ENCODE data around the gene UST. TPM values are rescaled to one million over a fixed set of nuclear protein-coding genes. Genes with fewer than 3 reads are reported as not detected.
"Not testable (repeated sequence)": the region's sequence is repeated elsewhere in the genome, so short reads cannot be mapped to it uniquely, and the experiment has no call there.

The UST gene
- total RNA-seq, 2 experiments from 2014 or later = 0.29 to 0.50 TPM

DNA sequence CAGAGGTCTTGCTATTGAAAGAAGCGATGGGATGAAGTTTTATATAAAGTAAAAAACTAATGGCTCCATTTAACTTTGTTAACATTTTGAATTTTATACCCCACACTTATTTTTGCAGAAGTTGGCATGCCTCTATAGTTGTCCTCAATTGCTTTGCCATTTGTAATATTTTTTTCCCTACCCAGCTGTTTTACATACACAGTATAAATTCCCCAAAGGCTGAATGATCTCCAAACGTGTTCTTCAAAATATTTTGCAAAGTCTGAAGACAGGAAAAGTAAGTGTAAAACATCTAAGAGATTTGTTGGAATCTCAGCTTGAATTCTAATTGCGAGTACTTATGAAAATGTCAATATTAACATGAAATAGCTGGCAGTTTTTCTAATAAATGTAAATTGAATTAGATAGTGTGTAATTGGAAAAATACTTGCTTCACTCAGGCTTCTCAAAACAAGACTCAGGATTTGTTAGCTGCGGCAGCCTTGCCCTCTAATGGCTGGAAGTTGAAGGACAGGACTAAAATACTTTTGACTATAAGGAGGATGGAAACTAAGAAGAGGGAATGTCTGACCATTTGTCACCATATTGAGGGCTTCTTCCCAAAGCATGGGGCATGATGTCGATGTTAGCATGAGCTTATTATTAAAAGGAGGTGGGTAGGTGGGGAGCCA, 226.8 kb downstream of the UST start:
- no peak for DNase-seq
- H3K27me3 Mint-ChIP-seq = peaks cover 29% of the 10 kb centered on the region
- no peak overlapping the region for H3K4me3 Mint-ChIP-seq
- POLR2A ChIA-PET = no interaction called here
- H3K36me3 Mint-ChIP-seq (ENCODE audit: low read depth) = no peaks in the 10 kb centered on the region
- no peak overlapping the region for H3K27ac Mint-ChIP-seq
- no peaks in the 10 kb centered on the region for H3K4me1 Mint-ChIP-seq
- CTCF ChIA-PET = no interaction called here
- no peaks in the 10 kb centered on the region for H3K9me3 Mint-ChIP-seq

DNA sequence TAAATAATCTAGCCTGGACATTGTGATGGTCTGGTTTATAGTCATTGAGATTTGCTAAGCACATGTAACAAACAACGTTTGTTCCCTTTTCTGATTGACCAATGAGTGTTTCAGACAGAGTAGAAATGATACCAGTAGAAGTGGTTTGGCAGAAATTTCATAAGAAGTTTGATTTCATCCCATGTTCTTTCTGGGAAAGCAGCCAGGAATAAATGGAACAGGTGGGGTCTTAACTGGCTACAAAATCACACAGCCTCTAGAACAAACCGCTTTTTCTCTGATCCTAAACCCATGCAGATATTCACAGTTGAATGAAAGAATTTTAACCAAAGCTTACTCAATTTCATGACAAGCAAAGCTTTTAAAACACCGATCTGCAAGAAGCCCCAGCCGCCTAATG, 227.5 kb downstream of the UST start:
- H3K27me3 Mint-ChIP-seq = peaks cover 29% of the 10 kb centered on the region
- H3K4me1 Mint-ChIP-seq = no peaks in the 10 kb centered on the region
- H3K27ac Mint-ChIP-seq = no peak overlapping the region
- DNase-seq = no peak
- ChIA-PET POLR2A (no interaction called here), CTCF (no interaction called here)
- H3K4me3 Mint-ChIP-seq = no peak overlapping the region
- no peaks in the 10 kb centered on the region for H3K9me3 Mint-ChIP-seq
- H3K36me3 Mint-ChIP-seq (ENCODE audit: low read depth) = no peaks in the 10 kb centered on the region

DNA sequence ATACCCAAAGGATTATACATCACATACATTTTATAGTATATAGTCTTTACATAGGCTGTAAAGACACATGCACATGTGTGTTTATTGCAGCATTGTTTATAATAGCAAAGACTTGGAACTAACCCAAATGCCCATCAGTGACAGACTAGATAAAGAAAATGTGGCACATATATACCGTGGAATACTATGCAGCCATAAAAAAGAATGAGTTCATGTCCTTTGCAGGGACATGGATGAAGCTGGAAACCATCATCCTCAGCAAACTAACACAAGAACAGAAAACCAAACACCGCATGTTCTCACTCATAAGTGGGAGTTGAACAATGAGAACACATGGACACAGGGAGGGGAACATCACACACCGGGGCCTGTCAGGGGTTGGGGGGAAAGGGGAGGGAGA, 231.5 kb downstream of the UST start:
- DNase-seq; H3K27ac Mint-ChIP-seq; H3K36me3 Mint-ChIP-seq (ENCODE audit: low read depth); H3K4me1 Mint-ChIP-seq; CTCF ChIA-PET; POLR2A ChIA-PET; H3K9me3 Mint-ChIP-seq; H3K4me3 Mint-ChIP-seq: not testable (repeated sequence)
- peaks cover 21% of the 10 kb centered on the region for H3K27me3 Mint-ChIP-seq

DNA sequence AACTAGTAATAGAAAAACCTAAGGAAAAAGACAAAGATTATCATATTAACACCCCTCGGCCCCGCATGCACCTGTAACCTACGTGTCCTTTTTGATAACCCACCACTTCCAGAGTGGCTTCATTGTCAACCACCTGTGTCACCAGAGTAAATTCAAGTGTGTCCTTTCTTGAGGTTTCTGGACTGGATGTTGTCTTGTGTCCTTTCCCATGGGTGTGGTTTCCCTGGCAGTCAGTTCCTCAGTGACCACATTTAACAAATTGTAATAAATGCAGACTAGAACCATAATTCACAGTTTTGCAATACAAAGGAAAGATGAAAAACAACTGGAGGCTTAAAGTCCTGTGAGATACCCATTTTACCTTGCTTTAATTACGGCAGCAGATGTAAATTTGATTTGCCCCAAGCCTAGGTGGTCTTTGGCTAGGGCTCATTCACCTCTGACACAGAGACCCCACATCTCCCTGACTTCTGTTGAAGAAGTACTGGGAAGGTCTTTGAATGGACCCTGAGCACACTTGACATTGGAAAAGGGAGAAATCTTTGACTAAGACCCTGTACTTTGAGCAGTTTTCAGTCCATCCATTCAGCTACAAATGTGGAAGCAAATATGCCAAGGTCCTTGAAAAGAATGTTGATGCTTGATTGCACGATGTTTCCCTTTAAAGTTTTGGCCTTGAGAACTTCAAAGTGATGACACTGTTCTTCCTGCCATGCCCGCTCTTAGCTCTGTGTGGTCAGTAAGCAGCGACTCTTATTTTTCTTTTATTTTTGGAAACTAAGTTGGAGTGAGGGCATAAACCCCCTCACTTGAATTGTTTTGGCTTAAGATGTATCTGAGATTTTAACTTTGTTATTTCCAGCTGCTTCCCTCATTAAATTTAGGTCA, 232.4 kb downstream of the UST start:
- Mint-ChIP-seq H3K4me3 (no peak overlapping the region), H3K9me3 (no peaks in the 10 kb centered on the region), H3K27ac (no peak overlapping the region), H3K4me1 (no peaks in the 10 kb centered on the region), H3K27me3 (peaks cover 15% of the 10 kb centered on the region), H3K36me3 (ENCODE audit: low read depth) (no peaks in the 10 kb centered on the region)
- POLR2A ChIA-PET = no interaction called here
- DNase-seq = no peak
- CTCF ChIA-PET = no interaction called here

DNA sequence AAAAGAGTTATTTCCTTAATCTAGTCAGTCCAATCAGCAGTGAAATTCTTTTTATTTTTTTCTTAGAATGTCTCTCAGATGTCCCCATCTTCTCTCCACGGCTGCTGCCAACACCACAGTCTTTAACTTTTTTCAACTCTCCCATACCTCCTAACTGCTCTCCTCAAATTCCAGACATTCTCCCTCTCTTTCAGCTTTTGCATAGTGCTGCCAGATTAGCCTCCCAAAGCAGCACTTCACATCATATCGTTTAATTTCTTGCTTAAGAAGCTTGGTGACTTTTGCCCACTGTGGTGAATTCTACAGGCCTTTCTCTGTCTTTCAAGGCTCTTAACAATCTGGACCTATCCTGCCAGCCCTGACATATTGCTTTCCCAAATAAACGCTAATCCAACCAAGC, 233.4 kb downstream of the UST start:
- Mint-ChIP-seq H3K9me3 (no peaks in the 10 kb centered on the region), H3K27ac (no peak overlapping the region), H3K27me3 (peaks cover 18% of the 10 kb centered on the region), H3K36me3 (ENCODE audit: low read depth) (no peaks in the 10 kb centered on the region), H3K4me1 (no peaks in the 10 kb centered on the region), H3K4me3 (no peak overlapping the region)
- POLR2A ChIA-PET = no interaction called here
- no peak for DNase-seq
- CTCF ChIA-PET = interaction anchor here (0.5 kb wide), 2 partner anchors 400 to 739 kb away, joined by 3 to 5 read pairs; no protein-coding TSS in a partner anchor

DNA sequence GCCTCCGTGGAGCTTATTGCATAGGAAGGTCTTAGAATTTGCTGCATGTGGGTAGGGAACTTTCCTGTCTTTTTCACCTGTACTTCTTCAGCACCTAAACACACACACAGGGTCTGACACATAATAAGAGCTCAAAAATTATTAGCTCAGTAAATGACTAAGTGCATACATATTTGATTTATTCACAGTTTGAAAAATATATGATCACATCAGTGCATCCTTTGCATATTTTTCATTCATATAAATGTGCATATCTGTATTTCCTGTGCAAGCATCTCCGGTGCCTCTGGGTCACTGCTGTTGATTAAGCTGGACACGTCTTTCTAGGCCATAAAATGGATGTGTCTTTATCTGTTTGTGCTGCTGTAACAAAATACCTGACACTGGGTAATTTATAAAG, 234.7 kb downstream of the UST start:
- peaks cover 14% of the 10 kb centered on the region for H3K27me3 Mint-ChIP-seq
- no peaks in the 10 kb centered on the region for H3K4me1 Mint-ChIP-seq
- H3K4me3 Mint-ChIP-seq = no peak overlapping the region
- ChIA-PET POLR2A (no interaction called here), CTCF (interaction anchor here (0.6 to 0.8 kb wide), 2 partner anchors 10 to 443 kb away, joined by 3 read pairs; no protein-coding TSS in a partner anchor)
- H3K27ac Mint-ChIP-seq = no peak overlapping the region
- no peak for DNase-seq
- no peaks in the 10 kb centered on the region for H3K9me3 Mint-ChIP-seq
- no peaks in the 10 kb centered on the region for H3K36me3 Mint-ChIP-seq (ENCODE audit: low read depth)

DNA sequence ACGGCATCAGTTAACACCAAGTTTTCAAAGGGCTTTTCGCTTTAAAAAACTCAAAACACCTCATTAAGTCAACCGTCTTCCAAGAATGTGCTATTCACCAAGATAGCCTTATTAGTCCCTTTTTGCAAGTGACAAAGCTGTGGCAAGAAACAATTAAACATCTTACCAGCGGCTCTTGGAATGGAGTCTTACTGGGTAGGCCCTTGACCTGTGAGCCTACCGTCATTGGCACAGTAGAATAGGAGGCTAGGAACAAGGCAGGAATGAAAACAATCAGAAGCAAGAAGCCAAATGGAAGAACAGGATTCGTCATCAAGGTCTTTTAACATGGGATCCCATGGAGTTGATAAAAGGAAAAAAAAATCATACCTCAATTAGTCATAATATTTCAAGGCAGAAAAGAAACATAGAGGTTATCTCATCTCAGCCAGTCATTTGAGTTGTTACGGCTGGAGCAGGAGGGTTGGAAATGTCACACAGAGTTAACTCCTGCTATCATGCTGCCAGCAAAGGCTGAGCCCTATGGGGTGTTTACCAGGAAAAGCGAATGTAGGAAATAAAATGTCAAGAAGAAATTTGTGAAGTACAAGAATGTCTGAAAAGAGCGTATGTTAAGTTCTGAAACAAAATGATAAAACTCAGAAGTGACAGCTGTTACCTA, 236.4 kb downstream of the UST start:
- Mint-ChIP-seq H3K4me3 (no peak overlapping the region), H3K36me3 (ENCODE audit: low read depth) (no peaks in the 10 kb centered on the region), H3K27me3 (peaks cover 14% of the 10 kb centered on the region), H3K9me3 (no peaks in the 10 kb centered on the region), H3K27ac (no peak overlapping the region), H3K4me1 (no peaks in the 10 kb centered on the region)
- ChIA-PET CTCF (interaction anchor here (0.7 kb wide), 1 partner anchor 14 kb away, joined by 3 read pairs; no protein-coding TSS in a partner anchor), POLR2A (no interaction called here)
- no peak for DNase-seq

DNA sequence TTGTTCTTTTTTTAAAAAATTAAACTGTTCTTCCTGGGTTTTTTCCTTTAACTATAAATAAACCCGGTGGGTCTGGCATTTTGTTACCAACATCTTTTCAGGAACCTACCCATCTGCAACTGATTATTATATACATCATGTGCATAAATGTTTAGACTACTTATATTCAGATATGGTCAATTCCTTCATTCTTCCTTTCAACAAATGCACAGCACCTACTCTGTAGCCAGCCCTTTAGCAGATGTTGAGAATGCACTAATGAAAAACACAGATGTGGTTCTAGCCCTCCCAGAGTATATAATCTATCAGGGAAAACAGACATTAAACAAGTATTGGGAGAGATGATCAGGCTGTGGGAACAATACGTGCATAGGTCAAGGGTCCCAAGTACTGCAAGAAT, 237.1 kb downstream of the UST start:
- Mint-ChIP-seq H3K4me3 (no peak overlapping the region), H3K4me1 (no peaks in the 10 kb centered on the region), H3K27ac (no peak overlapping the region), H3K9me3 (no peaks in the 10 kb centered on the region), H3K36me3 (ENCODE audit: low read depth) (no peaks in the 10 kb centered on the region), H3K27me3 (peaks cover 17% of the 10 kb centered on the region)
- ChIA-PET CTCF (no interaction called here), POLR2A (no interaction called here)
- DNase-seq = no peak

DNA sequence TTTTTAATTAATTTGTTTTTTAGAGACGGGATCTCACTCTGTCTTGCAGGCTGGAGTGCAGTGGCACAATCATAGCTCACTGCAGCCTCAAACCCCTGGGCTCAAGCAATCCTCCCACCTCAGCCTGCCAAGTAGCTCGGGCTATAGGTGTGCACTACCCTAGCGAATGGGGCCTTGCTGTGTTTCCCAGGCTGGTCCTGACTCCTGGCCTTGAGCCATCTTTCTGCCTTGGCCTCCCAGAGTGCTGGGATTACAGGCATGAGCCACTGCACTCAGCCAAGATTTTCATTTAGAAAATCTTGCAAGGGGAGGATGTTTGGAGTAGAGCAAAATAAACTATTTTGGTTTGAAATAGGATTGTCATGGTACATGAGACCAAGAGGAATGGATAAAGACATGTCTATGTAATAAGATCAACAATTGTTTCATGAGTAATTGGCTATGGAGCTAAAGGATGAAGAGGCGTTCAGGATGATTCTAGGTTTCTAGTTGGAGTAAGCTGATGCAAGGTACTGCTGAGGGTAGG, 237.8 kb downstream of the UST start:
- Mint-ChIP-seq H3K27ac (no peak overlapping the region), H3K36me3 (ENCODE audit: low read depth) (no peaks in the 10 kb centered on the region), H3K4me1 (no peaks in the 10 kb centered on the region), H3K4me3 (no peak overlapping the region), H3K27me3 (peaks cover 17% of the 10 kb centered on the region), H3K9me3 (no peaks in the 10 kb centered on the region)
- POLR2A ChIA-PET = no interaction called here
- DNase-seq = no peak
- CTCF ChIA-PET = no interaction called here

DNA sequence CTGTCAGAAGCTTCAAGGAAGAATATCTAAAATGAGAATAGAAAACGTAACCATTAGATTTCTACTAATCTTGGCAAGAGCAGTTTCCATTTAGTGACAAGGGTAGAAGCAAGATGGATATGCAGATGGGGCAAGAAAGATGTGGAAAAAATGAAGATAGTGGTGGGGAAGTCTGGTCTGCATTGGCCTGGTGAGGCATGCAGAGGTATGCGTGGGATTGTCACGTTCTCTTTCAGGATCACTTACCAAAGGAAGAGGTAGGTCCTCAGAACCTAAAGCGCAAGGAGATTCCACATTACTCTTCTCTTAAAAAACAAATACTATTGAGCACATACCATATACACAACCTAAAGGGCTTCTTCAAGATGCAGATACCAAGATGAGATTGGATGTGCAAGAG, 238.7 kb downstream of the UST start:
- ChIA-PET CTCF (no interaction called here), POLR2A (no interaction called here)
- Mint-ChIP-seq H3K4me3 (no peak overlapping the region), H3K36me3 (ENCODE audit: low read depth) (no peaks in the 10 kb centered on the region), H3K9me3 (no peaks in the 10 kb centered on the region), H3K27ac (no peak overlapping the region), H3K4me1 (no peaks in the 10 kb centered on the region), H3K27me3 (peaks cover 12% of the 10 kb centered on the region)
- DNase-seq = no peak

DNA sequence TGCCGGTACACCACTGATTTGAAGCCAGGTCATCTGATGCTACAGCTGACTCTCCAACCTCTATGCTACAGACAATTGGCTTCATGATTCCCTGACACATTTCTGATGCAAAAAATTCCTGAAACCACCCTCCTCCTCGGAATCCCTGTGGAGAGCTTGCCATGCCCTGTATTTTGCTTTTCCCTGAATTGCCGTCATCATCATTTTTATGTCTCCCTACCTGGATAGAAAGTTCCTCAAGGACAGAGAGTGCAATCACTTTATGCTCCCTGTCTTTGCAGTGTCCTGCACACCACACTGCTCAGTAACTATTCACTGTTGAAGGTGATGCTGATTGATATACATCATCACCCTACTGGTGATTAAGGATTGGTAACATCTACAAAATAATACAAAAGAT, 239.8 kb downstream of the UST start:
- ChIA-PET POLR2A (no interaction called here), CTCF (no interaction called here)
- no peak overlapping the region for H3K4me3 Mint-ChIP-seq
- no peak overlapping the region for H3K27ac Mint-ChIP-seq
- H3K27me3 Mint-ChIP-seq = peaks cover 10% of the 10 kb centered on the region
- H3K36me3 Mint-ChIP-seq (ENCODE audit: low read depth) = no peaks in the 10 kb centered on the region
- no peaks in the 10 kb centered on the region for H3K4me1 Mint-ChIP-seq
- no peaks in the 10 kb centered on the region for H3K9me3 Mint-ChIP-seq
- DNase-seq = no peak

DNA sequence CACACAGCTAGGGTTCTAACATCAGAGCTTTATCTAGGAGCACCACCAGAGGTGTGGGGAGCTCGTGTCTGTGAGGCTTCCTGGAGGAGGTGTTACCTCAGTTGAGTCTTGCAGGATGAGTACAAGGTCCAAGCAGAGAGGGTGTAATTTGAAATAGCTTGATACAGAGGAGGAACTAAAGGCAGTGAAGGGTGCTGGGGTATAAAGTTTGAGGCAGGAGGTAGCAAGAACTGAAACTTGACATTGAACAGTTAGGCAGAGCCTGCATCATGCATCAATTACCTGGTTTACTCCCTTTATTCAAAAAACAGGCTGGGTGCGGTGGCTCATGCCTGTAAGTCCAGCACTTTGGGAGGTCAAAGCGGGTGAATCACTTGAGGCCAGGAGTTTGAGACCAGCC, 241.2 kb downstream of the UST start:
- POLR2A ChIA-PET = no interaction called here
- no peaks in the 10 kb centered on the region for H3K4me1 Mint-ChIP-seq
- H3K27ac Mint-ChIP-seq = no peak overlapping the region
- peaks cover 2% of the 10 kb centered on the region for H3K9me3 Mint-ChIP-seq
- H3K27me3 Mint-ChIP-seq = peaks cover 10% of the 10 kb centered on the region
- DNase-seq = no peak
- CTCF ChIA-PET = interaction anchor here (0.5 to 0.6 kb wide), 2 partner anchors 430 to 436 kb away, joined by 3 to 4 read pairs; no protein-coding TSS in a partner anchor
- no peak overlapping the region for H3K4me3 Mint-ChIP-seq
- H3K36me3 Mint-ChIP-seq (ENCODE audit: low read depth) = no peaks in the 10 kb centered on the region

DNA sequence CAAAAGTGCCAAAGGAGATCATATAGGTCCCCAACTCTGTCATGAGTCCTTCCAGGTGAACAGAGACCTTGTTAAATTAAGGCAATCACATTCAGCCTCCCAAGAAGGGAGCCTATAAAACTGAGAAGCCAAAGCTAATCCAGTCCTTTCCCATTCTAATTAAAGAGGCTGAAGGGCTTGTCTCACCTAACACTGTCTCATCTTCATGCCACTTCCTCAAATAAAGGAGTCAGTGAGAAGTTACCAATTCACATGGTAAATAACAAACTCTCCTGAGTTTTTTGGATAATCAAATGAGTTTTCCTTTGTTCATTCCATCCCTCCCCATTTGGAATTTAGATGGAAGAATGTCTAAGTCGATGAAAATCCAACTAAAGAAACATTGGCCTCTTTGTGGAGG, 242.8 kb downstream of the UST start:
- Mint-ChIP-seq H3K4me1 (no peaks in the 10 kb centered on the region), H3K27ac (no peak overlapping the region), H3K36me3 (ENCODE audit: low read depth) (no peaks in the 10 kb centered on the region), H3K9me3 (peaks cover 6% of the 10 kb centered on the region), H3K4me3 (no peak overlapping the region), H3K27me3 (peaks cover 10% of the 10 kb centered on the region)
- no peak for DNase-seq
- POLR2A ChIA-PET = interaction anchor here (0.6 kb wide), 1 partner anchor 429 kb away, joined by 3 read pairs; no protein-coding TSS in a partner anchor
- CTCF ChIA-PET = no interaction called here
